NT2/D1 (cell line): ENCODE measurements around the gene SAMD7.

Source experiments
- SUZ12 ChIP-seq: IDR thresholded peaks from 2 replicates; pipeline ENCODE4 v1.6.1; 2011; ENCODE audit not compliant: insufficient read length, insufficient read depth; ENCODE audit errors: extremely low read depth
- YY1 ChIP-seq: IDR thresholded peaks from 2 replicates; pipeline ENCODE4 v1.6.1; 2011; ENCODE audit not compliant: insufficient read length, insufficient read depth
- ZNF274 ChIP-seq: IDR thresholded peaks from 2 replicates; pipeline ENCODE4 v1.6.1; 2011; ENCODE audit warnings: mild to moderate bottlenecking, low read depth, low read length

DNA sequence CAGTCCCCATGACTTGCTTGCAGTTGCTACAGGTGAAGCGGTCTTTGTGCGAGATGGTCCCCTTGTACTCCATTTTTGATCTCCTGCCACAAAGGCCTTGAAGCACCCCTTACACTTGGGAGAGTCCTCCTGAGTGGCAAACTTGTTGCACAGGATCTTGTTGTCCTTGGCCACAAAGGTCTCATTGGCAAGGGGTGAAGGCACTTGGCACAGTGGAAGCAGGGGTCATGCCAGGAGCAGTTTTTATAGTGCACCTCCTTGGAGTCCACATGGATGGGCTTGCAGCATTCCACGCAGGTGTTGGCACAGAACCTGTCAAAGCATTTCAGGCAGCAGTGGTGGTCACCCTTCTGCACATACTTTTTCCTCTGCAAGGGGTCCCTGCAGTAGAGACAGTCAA is 35.0 kb downstream of the SAMD7 start:
- TF ChIP-seq ZNF274 (no peak), YY1 (no peak), SUZ12 (no peak)
